ENCODE measurements around the gene CFAP90.

- TF ChIP-seq CTCF (IDR thresholded peaks at IDR 0.05 in 4 of 5, conservative IDR thresholded peaks at IDR 0.05 in 1 of 5) (peak in 1 of 5 experiments; percentile 20), POLR2A (IDR thresholded peaks at IDR 0.05) (no peak)
Observed at GRCh38 chr5:7850395-7851239, at the start of gene CFAP90.

All from gastrocnemius medialis (tissue), 4 donors.